ENCODE measurements around the gene ALPK3.

ALPK3 gene

DNA sequence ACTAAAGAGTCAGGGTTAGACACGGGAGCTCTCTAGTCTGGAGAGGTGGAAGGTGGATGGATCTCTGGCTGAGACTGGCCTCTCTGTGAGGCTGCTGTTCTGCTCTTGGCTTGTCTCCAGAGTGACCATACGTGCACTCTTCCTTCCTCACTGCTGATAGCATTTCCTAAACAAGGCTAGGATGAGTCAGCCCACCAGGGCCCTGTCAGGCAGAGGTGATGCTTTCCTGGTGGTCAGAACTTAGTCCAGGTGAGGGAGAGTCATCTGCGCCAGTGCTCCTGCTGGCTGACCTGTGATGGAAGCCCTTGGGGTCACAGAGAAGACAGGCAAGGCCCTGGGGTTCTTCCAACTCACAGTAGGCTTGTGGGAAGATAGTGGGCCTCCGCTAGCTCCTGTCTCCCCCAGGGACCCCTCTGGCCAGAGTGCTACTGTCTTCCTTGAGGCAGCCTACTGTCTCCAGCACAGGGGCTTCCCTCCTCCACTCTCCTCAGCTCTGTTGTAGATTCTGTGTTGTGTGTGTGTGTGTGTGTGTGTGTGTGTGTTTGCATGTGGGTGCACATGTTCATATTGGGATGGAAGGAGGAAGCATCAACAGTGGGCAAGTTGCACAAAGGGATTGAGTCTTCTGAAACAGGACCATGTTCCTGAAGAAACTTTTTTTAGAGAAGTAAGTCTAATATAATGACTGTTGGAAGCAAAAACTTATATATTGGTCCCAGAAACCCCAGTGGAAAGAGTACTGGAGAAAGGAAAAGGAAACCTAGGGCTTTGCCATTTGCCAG, 16.5 kb downstream of the ALPK3 start:
- TF ChIP-seq, protein P1, sequence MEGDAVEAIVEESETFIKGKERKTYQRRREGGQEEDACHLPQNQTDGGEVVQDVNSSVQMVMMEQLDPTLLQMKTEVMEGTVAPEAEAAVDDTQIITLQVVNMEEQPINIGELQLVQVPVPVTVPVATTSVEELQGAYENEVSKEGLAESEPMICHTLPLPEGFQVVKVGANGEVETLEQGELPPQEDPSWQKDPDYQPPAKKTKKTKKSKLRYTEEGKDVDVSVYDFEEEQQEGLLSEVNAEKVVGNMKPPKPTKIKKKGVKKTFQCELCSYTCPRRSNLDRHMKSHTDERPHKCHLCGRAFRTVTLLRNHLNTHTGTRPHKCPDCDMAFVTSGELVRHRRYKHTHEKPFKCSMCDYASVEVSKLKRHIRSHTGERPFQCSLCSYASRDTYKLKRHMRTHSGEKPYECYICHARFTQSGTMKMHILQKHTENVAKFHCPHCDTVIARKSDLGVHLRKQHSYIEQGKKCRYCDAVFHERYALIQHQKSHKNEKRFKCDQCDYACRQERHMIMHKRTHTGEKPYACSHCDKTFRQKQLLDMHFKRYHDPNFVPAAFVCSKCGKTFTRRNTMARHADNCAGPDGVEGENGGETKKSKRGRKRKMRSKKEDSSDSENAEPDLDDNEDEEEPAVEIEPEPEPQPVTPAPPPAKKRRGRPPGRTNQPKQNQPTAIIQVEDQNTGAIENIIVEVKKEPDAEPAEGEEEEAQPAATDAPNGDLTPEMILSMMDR (IDR thresholded peaks at IDR 0.05; ENCODE audit: poor library complexity, severe bottlenecking): no peak
- H3K9me3 ChIP-seq (ENCODE audit: severe bottlenecking): no peaks in the 10 kb centered on the region
- H3K4me3 ChIP-seq (ENCODE audit: severe bottlenecking): no peak overlapping the region
- H3K36me3 ChIP-seq (ENCODE audit: low read depth): no peaks in the 10 kb centered on the region
- ATAC-seq (ENCODE audit: low read depth) (peak; percentile 82), DNase-seq (ENCODE audit: low spot score) (peak; percentile 60)
- no peak overlapping the region for H3K27ac ChIP-seq (ENCODE audit: poor library complexity, severe bottlenecking)
- H3K4me1 ChIP-seq (ENCODE audit: insufficient read depth, poor library complexity, severe bottlenecking): no peaks in the 10 kb centered on the region
- no peaks in the 10 kb centered on the region for H3K27me3 ChIP-seq (ENCODE audit: insufficient read depth, poor library complexity, severe bottlenecking)

DNA sequence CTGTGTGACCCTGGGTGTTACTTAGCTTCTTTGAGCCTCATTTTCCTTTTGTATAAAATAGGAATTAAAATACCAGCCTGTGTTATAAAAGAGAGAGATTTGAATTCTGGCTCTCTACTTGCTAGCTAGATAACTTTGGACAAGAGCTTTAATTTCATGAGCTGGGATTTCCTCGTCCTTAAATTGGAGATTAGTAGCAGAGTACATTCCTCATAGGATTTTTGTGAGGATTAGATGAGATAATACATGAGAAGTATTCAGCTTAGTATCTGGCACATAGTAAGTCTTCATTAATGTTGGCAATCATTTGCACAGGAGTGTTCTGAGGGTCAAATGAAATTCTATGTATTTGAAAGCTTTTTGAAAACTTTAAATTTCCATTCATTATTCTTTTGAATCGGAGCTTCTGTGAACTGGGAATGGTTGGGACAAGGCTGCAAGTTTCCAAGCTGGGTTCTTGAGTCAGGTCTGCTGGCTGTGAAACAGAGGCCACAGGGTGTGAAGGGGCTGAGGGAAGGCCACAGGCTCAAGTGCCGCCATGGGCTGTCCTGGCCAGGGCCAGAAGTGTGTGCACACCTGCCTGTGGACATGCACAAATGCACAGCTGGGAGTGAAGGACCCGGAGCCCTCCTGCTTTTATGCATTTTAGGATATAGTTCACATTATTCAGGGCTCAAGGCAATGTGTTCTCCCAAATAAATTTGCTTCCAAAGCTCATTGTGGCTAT, 17.2 kb downstream of the ALPK3 start:
- H3K9me3 ChIP-seq (ENCODE audit: severe bottlenecking): no peaks in the 10 kb centered on the region
- TF ChIP-seq, protein P1 (IDR thresholded peaks at IDR 0.05; ENCODE audit: poor library complexity, severe bottlenecking): no peak
- H3K36me3 ChIP-seq (ENCODE audit: low read depth): no peaks in the 10 kb centered on the region
- no peak overlapping the region for H3K27ac ChIP-seq (ENCODE audit: poor library complexity, severe bottlenecking)
- DNase-seq (ENCODE audit: low spot score) (no peak), ATAC-seq (ENCODE audit: low read depth) (no peak)
- H3K4me3 ChIP-seq (ENCODE audit: severe bottlenecking): no peak overlapping the region
- H3K27me3 ChIP-seq (ENCODE audit: insufficient read depth, poor library complexity, severe bottlenecking): no peaks in the 10 kb centered on the region
- H3K4me1 ChIP-seq (ENCODE audit: insufficient read depth, poor library complexity, severe bottlenecking): no peaks in the 10 kb centered on the region

DNA sequence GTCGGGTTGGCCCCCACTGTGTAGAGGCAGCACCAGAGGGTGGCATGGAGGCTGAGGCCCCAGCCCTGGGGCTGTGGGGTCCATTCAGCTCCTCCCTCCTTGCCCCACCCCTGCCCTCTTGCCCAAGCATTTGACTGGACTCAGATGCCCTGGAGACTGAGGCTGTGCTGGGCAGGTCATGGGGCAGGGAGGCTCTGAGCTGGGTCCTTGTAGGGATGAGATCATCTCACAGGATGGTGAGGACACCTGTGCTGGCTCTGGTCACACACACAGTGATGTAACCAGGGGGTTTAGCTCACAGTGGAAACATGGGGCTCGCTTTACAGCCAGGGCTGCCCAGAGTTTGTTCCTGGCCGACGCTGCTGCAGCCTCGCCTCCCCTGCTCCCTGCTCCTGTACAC, 17.8 kb downstream of the ALPK3 start:
- no peaks in the 10 kb centered on the region for H3K9me3 ChIP-seq (ENCODE audit: severe bottlenecking)
- H3K27ac ChIP-seq (ENCODE audit: poor library complexity, severe bottlenecking): no peak overlapping the region
- no peaks in the 10 kb centered on the region for H3K4me1 ChIP-seq (ENCODE audit: insufficient read depth, poor library complexity, severe bottlenecking)
- peak; percentile 58 for DNase-seq (ENCODE audit: low spot score)
- H3K27me3 ChIP-seq (ENCODE audit: insufficient read depth, poor library complexity, severe bottlenecking): no peaks in the 10 kb centered on the region
- TF ChIP-seq, protein P1 (IDR thresholded peaks at IDR 0.05; ENCODE audit: poor library complexity, severe bottlenecking): no peak
- H3K4me3 ChIP-seq (ENCODE audit: severe bottlenecking): no peak overlapping the region
- no peaks in the 10 kb centered on the region for H3K36me3 ChIP-seq (ENCODE audit: low read depth)
- ATAC-seq (ENCODE audit: low read depth): no peak

DNA sequence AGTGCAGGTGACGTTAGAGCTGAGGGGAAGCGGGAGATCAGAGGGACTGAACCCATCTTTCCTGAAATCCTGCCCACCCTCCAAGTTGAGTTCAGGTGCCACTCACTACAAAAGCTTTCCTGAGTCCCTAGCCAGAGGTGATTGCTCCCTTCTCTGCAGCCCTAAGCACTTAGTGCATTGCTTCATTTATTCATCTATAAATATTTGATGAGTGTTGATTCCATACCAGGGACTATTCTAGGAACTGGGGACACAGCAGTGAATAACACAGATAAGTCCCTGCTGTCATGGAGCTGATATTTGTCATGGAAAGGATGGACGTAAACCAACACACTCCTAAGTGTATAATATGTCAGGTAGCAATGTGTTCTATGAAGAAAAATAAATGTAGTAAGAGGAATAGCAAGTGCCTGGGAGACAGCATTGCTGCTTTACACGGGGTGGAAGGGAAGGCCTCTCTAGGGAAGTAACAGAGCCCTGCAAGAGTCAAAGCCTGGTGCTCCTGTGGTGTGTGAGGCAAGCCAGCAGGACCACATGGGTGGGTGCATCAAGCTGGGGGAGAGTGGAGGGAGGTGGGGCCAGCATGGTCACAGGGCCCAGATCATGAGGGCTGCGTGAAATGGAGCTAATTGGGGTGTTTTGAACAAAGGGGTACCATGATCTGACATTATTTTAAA, 18.6 kb downstream of the ALPK3 start:
- DNase-seq (ENCODE audit: low spot score): peak; percentile 41
- no peaks in the 10 kb centered on the region for H3K9me3 ChIP-seq (ENCODE audit: severe bottlenecking)
- TF ChIP-seq, protein P1 (IDR thresholded peaks at IDR 0.05; ENCODE audit: poor library complexity, severe bottlenecking): no peak
- no peak overlapping the region for H3K4me3 ChIP-seq (ENCODE audit: severe bottlenecking)
- H3K27me3 ChIP-seq (ENCODE audit: insufficient read depth, poor library complexity, severe bottlenecking): no peaks in the 10 kb centered on the region
- no peaks in the 10 kb centered on the region for H3K36me3 ChIP-seq (ENCODE audit: low read depth)
- H3K4me1 ChIP-seq (ENCODE audit: insufficient read depth, poor library complexity, severe bottlenecking): no peaks in the 10 kb centered on the region
- no peak overlapping the region for H3K27ac ChIP-seq (ENCODE audit: poor library complexity, severe bottlenecking)
- no peak for ATAC-seq (ENCODE audit: low read depth)
